ENCODE results near the gene GRP.

GRP gene

GRCh38 chr18:59219672-59220163, at the start of gene GRP:
TSS of gene GRP (plus strand) at chr18:59220158. CDS start at chr18:59220266, 108 bp downstream.
- DNase-seq: no peak

- DNase-seq: no peak
These were observed 47.2 kb upstream of the GRP start for GRCh38 chr18:59172664-59173249.

GRCh38 chr18:59177485-59177884, 42.5 kb upstream of the GRP start:
- no peak for DNase-seq

GRCh38 chr18:59180150-59180845, 39.7 kb upstream of the GRP start:
- peak; percentile 90 for DNase-seq

- DNase-seq: peak; percentile 29
These were observed 37.3 kb upstream of the GRP start for GRCh38 chr18:59182673-59183072.

- no peak for DNase-seq
These were observed 30.9 kb upstream of the GRP start for GRCh38 chr18:59189008-59189407.

GRCh38 chr18:59189746-59190145, 30.2 kb upstream of the GRP start:
- DNase-seq: peak; percentile 41

GRCh38 chr18:59196161-59196725, 23.7 kb upstream of the GRP start:
- DNase-seq: no peak

GRCh38 chr18:59197636-59198035, 22.3 kb upstream of the GRP start:
- DNase-seq: no peak

GRCh38 chr18:59198215-59198614, 21.7 kb upstream of the GRP start:
- DNase-seq: no peak

- no peak for DNase-seq
These were observed 19.2 kb upstream of the GRP start for GRCh38 chr18:59200787-59201186.

- DNase-seq: no peak
These were observed 17.6 kb upstream of the GRP start for GRCh38 chr18:59202258-59202820.

- no peak for DNase-seq
These were observed 12.5 kb upstream of the GRP start for GRCh38 chr18:59207506-59207905.

GRCh38 chr18:59208602-59209125, 11.3 kb upstream of the GRP start:
- DNase-seq: peak; percentile 18

GRCh38 chr18:59210299-59210698, 9.7 kb upstream of the GRP start:
- no peak for DNase-seq

GRCh38 chr18:59211629-59212028, 8.3 kb upstream of the GRP start:
- no peak for DNase-seq

GRCh38 chr18:59218018-59218417, 1.9 kb upstream of the GRP start:
- no peak for DNase-seq

GRCh38 chr18:59220164-59220783, 316 bp downstream of the GRP start:
- no peak for DNase-seq

GRCh38 chr18:59220784-59221765, 1.1 kb downstream of the GRP start:
- no peak for DNase-seq

GRCh38 chr18:59222341-59222740, 2.4 kb downstream of the GRP start:
- no peak for DNase-seq

- peak; percentile 83 for DNase-seq
These were observed 8.4 kb downstream of the GRP start for GRCh38 chr18:59228351-59228750.

- DNase-seq: peak; percentile 54
These were observed 9.2 kb downstream of the GRP start for GRCh38 chr18:59229191-59229590.

All from fibroblast of skin of right quadriceps (primary cell).